ENCODE measurements around the gene METTL4. TPM values are rescaled to one million over a fixed set of nuclear protein-coding genes. Genes with fewer than 3 reads are reported as not detected.

Gene METTL4
- total RNA-seq, 2 donors from 2014 or later, result 11.2 to 17.5 TPM

- 92 to 100% methylated on average over 1 to 2 of the region's 2 CpGs for WGBS, 2 experiments (ENCODE audit: insufficient coverage in 1 of 2, insufficient read length in 1 of 2)
- H3K9me3 Mint-ChIP-seq, result peaks cover 33% of the 10 kb centered on the region
- H3K4me3 Mint-ChIP-seq, result no peak overlapping the region
- Histone ChIP-seq H3K9me3 (ENCODE audit: control insufficient read depth, low read length) (peaks cover 49% of the 10 kb centered on the region), H3K4me1 (ENCODE audit: control insufficient read depth, insufficient read depth, low read length) (no peaks in the 10 kb centered on the region), H3K27ac (ENCODE audit: low read depth, low read length) (no peak overlapping the region), H3K4me3 (ENCODE audit: low read length) (peak overlapping the region; percentile 57), H3K36me3 (ENCODE audit: control insufficient read depth, insufficient read depth, low read length) (peaks cover 19% of the 10 kb centered on the region), H3K9ac (ENCODE audit: extremely low read depth, low read length, poor library complexity, severe bottlenecking) (no peak overlapping the region), H3K27me3 (ENCODE audit: control insufficient read depth, insufficient read depth, low read length, poor library complexity, severe bottlenecking) (no peaks in the 10 kb centered on the region)
- DNase-seq, result no peak
- peaks cover 9% of the 10 kb centered on the region for H3K4me1 Mint-ChIP-seq
- no peaks in the 10 kb centered on the region for H3K27me3 Mint-ChIP-seq (ENCODE audit: insufficient read depth)
- peaks cover 40% of the 10 kb centered on the region for H3K36me3 Mint-ChIP-seq (ENCODE audit: low read depth)
- no peak overlapping the region for H3K27ac Mint-ChIP-seq
- TF ChIP-seq CTCF (conservative IDR thresholded peaks at IDR 0.05), result no peak
These were observed 38.5 kb downstream of the METTL4 start for GRCh38 chr18:2532797-2533196.

GRCh38 chr18:2531751-2532150 lies 39.6 kb downstream of the METTL4 start:
- Mint-ChIP-seq H3K27me3 (ENCODE audit: insufficient read depth) (no peaks in the 10 kb centered on the region), H3K36me3 (ENCODE audit: low read depth) (peaks cover 37% of the 10 kb centered on the region), H3K4me1 (peaks cover 9% of the 10 kb centered on the region), H3K27ac (no peak overlapping the region), H3K4me3 (no peak overlapping the region), H3K9me3 (peaks cover 33% of the 10 kb centered on the region)
- Histone ChIP-seq H3K9me3 (ENCODE audit: control insufficient read depth, low read length) (peaks cover 55% of the 10 kb centered on the region), H3K4me1 (ENCODE audit: control insufficient read depth, insufficient read depth, low read length) (no peaks in the 10 kb centered on the region), H3K4me3 (ENCODE audit: low read length) (peak overlapping the region; percentile 57), H3K36me3 (ENCODE audit: control insufficient read depth, insufficient read depth, low read length) (peaks cover 17% of the 10 kb centered on the region), H3K27me3 (ENCODE audit: control insufficient read depth, insufficient read depth, low read length, poor library complexity, severe bottlenecking) (no peaks in the 10 kb centered on the region), H3K27ac (ENCODE audit: low read depth, low read length) (no peak overlapping the region), H3K9ac (ENCODE audit: extremely low read depth, low read length, poor library complexity, severe bottlenecking) (no peak overlapping the region)
- TF ChIP-seq CTCF (conservative IDR thresholded peaks at IDR 0.05), result no peak
- no peak for DNase-seq
- WGBS, 2 experiments (ENCODE audit: insufficient coverage in 1 of 2, insufficient read length in 1 of 2), result 89 to 94% methylated on average over 1 to 2 of the region's 2 CpGs

- no peak overlapping the region for H3K4me3 ChIP-seq (ENCODE audit: low read length)
- DNase-seq, result peak; percentile 56
- Mint-ChIP-seq H3K9me3 (peaks cover 37% of the 10 kb centered on the region), H3K27ac (no peak overlapping the region), H3K4me1 (peaks cover 9% of the 10 kb centered on the region), H3K36me3 (ENCODE audit: low read depth) (peaks cover 27% of the 10 kb centered on the region), H3K4me3 (no peak overlapping the region), H3K27me3 (ENCODE audit: insufficient read depth) (no peaks in the 10 kb centered on the region)
- no peak for TF ChIP-seq CTCF (conservative IDR thresholded peaks at IDR 0.05)
- H3K4me1 ChIP-seq (ENCODE audit: control insufficient read depth, insufficient read depth, low read length), result no peaks in the 10 kb centered on the region
- H3K27ac ChIP-seq (ENCODE audit: low read depth, low read length), result no peak overlapping the region
- WGBS, 2 experiments (ENCODE audit: insufficient coverage in 1 of 2, insufficient read length in 1 of 2), result 92% methylated on average over 3 to 6 of the region's 7 CpGs
- H3K9ac ChIP-seq (ENCODE audit: extremely low read depth, low read length, poor library complexity, severe bottlenecking), result no peak overlapping the region
- H3K36me3 ChIP-seq (ENCODE audit: control insufficient read depth, insufficient read depth, low read length), result peaks cover 7% of the 10 kb centered on the region
- peaks cover 57% of the 10 kb centered on the region for H3K9me3 ChIP-seq (ENCODE audit: control insufficient read depth, low read length)
- no peaks in the 10 kb centered on the region for H3K27me3 ChIP-seq (ENCODE audit: control insufficient read depth, insufficient read depth, low read length, poor library complexity, severe bottlenecking)
These were observed 42.2 kb downstream of the METTL4 start for GRCh38 chr18:2529154-2529553.

Data from endodermal cell (in vitro differentiated cells).